A673 (cell line): ENCODE measurements around the gene PHF19. TPM values are rescaled to one million over a fixed set of nuclear protein-coding genes. Genes with fewer than 3 reads are reported as not detected.

Experiments
- BruUV-seq: library from RNA; stranded (reverse); fragments of 400-500 nt; replicated peaks from 2 replicates; lab custom pipeline; 2021; lab: Mats Ljungman, UMichigan
- CTCF ChIA-PET: fragments of 300-600 bp; sonication (Branson Sonifier 250); formaldehyde crosslinking; loops from one replicate; lab custom pipeline; 2022; ENCODE audit warnings: antibody characterized with exemption; lab: Charles Lee
- POLR2A ChIA-PET: fragments of 300-600 bp; sonication (Branson Sonifier 250); formaldehyde crosslinking; loops from one replicate; lab custom pipeline; 2022; ENCODE audit warnings: antibody characterized with exemption; ENCODE audit not compliant: low non-redundant PET; lab: Charles Lee
- DNase-seq: peaks from one replicate; pipeline ENCODE4 v3.0.0-alpha.2; 2015; ENCODE audit warnings: low spot score
- H3K27ac ChIP-seq: fragments of 200-600 bp; sonication (generic); 2 replicates; pipeline ENCODE4 v1.5.1; 2016; ENCODE audit warnings: mixed run types, low read depth, mild to moderate bottlenecking, mixed read lengths, antibody characterized with exemption, low read length; ENCODE audit not compliant: poor library complexity, severe bottlenecking
- H3K27me3 ChIP-seq: fragments of 200-600 bp; sonication (generic); replicated peaks from 2 replicates; pipeline ENCODE4 v1.6.1; 2017; ENCODE audit warnings: mixed run types, low read depth, mild to moderate bottlenecking, mixed read lengths, antibody characterized with exemption, low read length; ENCODE audit not compliant: insufficient read depth, poor library complexity
- H3K36me3 ChIP-seq: fragments of 200-600 bp; sonication (generic); 2 replicates; pipeline ENCODE4 v1.6.1; 2016; ENCODE audit warnings: mixed run types, mild to moderate bottlenecking, mixed read lengths, antibody characterized with exemption, low read length; ENCODE audit not compliant: insufficient read depth, poor library complexity, severe bottlenecking
- H3K4me1 ChIP-seq: fragments of 200-600 bp; sonication (generic); 2 replicates; pipeline ENCODE4 v1.6.1; 2017; ENCODE audit warnings: mixed run types, mild to moderate bottlenecking, mixed read lengths, antibody characterized with exemption, low read length; ENCODE audit not compliant: insufficient read depth, poor library complexity, severe bottlenecking
- H3K4me3 ChIP-seq: fragments of 200-600 bp; sonication (generic); 2 replicates; pipeline ENCODE4 v1.5.1; 2016; ENCODE audit warnings: low read depth, mixed run types, mild to moderate bottlenecking, mixed read lengths, low read length; ENCODE audit not compliant: poor library complexity, severe bottlenecking
- H3K9me3 ChIP-seq: fragments of 200-600 bp; sonication (generic); 2 replicates; pipeline ENCODE4 v1.6.1; 2016; ENCODE audit warnings: mixed run types, low read depth, mild to moderate bottlenecking, mixed read lengths, antibody characterized with exemption, low read length; ENCODE audit not compliant: poor library complexity, severe bottlenecking
- CTCF ChIP-seq: fragments of 300-800, 200-600 bp; sonication (generic); conservative IDR thresholded peaks from 2 replicates; pipeline ENCODE4 v1.5.1; 2017; ENCODE audit warnings: low read depth, mild to moderate bottlenecking, antibody characterized with exemption, low read length, moderate library complexity, mixed read lengths
- EZH2 ChIP-seq: fragments of 200-600 bp; sonication (generic); IDR thresholded peaks from 2 replicates; pipeline ENCODE4 v1.6.1; 2017; ENCODE audit warnings: borderline replicate concordance, low read depth, mild to moderate bottlenecking, mixed read lengths, antibody characterized with exemption, low read length; ENCODE audit not compliant: poor library complexity, severe bottlenecking
- intact Hi-C: fragments of 100-400 bp; cut with micrococcal nuclease; formaldehyde crosslinking; loops from one replicate; pipeline ENCODE4 v1.10.0; 2022; ENCODE audit not compliant: unreplicated experiment
- total RNA-seq: library from RNA; stranded (reverse); gene quantifications from 2 replicates; pipeline ENCODE4 v1.2.3, GENCODE V29; 2021

PHF19 gene
- total RNA-seq, 1 experiment from 2014 or later: 75.7 TPM

DNA sequence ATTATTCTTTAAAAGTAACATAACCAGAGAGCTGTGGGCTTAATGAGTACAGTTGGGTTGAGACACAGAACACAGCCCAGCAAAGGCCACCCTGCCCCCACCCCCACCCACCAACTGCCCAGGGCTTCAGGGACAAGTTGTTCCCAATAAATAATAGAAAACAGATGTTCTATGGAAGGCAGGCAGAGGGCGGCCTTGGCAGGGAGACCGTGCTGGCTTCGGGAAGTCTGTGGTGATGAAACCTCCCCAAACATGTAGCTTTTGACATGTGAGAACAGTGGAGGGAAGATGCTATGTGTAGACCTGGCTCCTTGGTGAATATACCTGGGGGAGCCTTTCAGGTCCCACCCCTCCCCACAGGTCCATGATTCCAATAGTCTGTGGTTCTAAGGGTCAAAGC lies 39.6 kb upstream of the PHF19 start:
- POLR2A ChIA-PET: interaction anchor here (0.7 kb wide), 1 partner anchor 10 kb away, joined by 3 read pairs; the partner anchor contains the start of gene TRAF1
- H3K27ac ChIP-seq: no peak overlapping the region
- intact Hi-C loops: no loop called here
- no peak overlapping the region for H3K4me3 ChIP-seq
- no TSS peak for BruUV-seq
- H3K4me1 ChIP-seq: peaks cover 18% of the 10 kb centered on the region
- TF ChIP-seq EZH2: no peak
- peak; percentile 21; the same call in 1 of the 2 replicates for TF ChIP-seq CTCF
- no peaks in the 10 kb centered on the region for H3K27me3 ChIP-seq
- DNase-seq: peak; percentile 46
- H3K36me3 ChIP-seq: no peaks in the 10 kb centered on the region
- no peaks in the 10 kb centered on the region for H3K9me3 ChIP-seq
- CTCF ChIA-PET: interaction anchor here (0.7 kb wide), 1 partner anchor 139 kb away, joined by 5 read pairs; no protein-coding TSS in a partner anchor

DNA sequence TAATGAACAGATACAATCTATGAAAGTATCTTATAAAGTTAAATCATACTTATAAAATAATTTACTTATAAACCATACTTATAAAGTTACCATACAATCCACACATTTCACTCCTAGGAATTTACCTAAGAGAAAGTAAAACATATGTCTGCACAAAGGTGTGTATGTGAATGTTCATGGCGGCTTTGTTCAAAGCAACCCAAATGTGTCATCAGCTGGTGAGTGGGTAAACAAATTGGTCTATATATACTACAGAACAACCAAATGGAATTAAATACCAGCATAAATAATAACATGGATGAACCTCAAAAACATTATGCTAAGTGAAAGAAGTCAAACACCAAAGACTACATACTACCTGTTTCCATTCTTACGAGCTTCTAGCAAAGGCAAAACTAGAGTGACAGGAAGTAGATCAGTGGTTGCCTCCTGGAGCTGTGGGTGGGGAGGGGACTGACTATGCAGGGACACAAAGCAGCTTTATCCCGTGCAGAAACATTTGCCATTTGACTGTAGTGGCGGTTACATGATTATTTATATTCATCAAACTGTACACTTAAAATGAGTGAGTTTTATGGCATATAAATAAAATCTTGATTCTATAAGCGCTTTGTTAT lies 39.0 kb upstream of the PHF19 start:
- Histone ChIP-seq H3K9me3 (no peaks in the 10 kb centered on the region), H3K4me1 (peaks cover 18% of the 10 kb centered on the region), H3K27ac (no peak overlapping the region), H3K27me3 (no peaks in the 10 kb centered on the region), H3K36me3 (no peaks in the 10 kb centered on the region), H3K4me3 (no peak overlapping the region)
- ChIA-PET CTCF (interaction anchor here (0.7 kb wide), 1 partner anchor 140 kb away, joined by 5 read pairs; no protein-coding TSS in a partner anchor), POLR2A (interaction anchor here (0.7 kb wide), 1 partner anchor 11 kb away, joined by 3 read pairs; the partner anchor contains the start of gene TRAF1)
- BruUV-seq: no TSS peak
- no peak for DNase-seq
- TF ChIP-seq CTCF (no peak), EZH2 (no peak)
- intact Hi-C loops: no loop called here

DNA sequence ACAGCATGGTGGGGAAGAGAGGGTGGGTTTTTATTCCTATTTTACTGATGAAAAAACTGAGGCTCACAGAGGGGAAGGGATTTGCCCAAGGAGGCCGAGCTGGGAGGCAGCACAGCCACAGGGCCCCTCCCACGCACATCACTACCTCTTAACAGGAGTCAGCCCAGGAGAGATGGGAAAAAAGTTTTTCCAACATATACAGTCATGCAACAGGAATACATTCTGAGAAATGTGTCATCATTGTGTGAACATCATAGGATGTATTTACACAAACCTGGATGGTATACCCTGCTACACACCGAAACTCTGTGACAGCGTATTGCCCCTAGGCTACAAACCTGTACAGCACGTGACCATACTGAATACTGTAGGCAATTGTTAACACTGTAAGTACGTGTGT lies 38.0 kb upstream of the PHF19 start:
- no TSS peak for BruUV-seq
- no peak overlapping the region for H3K27ac ChIP-seq
- ChIA-PET CTCF (no interaction called here), POLR2A (no interaction called here)
- no peaks in the 10 kb centered on the region for H3K36me3 ChIP-seq
- intact Hi-C loops: no loop called here
- H3K9me3 ChIP-seq: no peaks in the 10 kb centered on the region
- H3K4me3 ChIP-seq: no peak overlapping the region
- peaks cover 14% of the 10 kb centered on the region for H3K4me1 ChIP-seq
- H3K27me3 ChIP-seq: no peaks in the 10 kb centered on the region
- no peak for DNase-seq
- no peak for TF ChIP-seq CTCF
- TF ChIP-seq EZH2: no peak
